KMS-11 (cell line): ENCODE data around the gene RENBP.

ENCODE experiments used
- H2AFZ ChIP-seq: fragments of 200-600 bp; sonication (generic); 2 replicates; pipeline ENCODE4 v1.6.1; 2016; ENCODE audit warnings: antibody characterized with exemption, mixed run types, low read depth
- H3K27ac ChIP-seq: fragments of 200-600 bp; sonication (generic); 2 replicates; pipeline ENCODE4 v1.6.1; 2016; ENCODE audit warnings: mild to moderate bottlenecking, mixed run types
- H3K27me3 ChIP-seq: fragments of 200-600 bp; sonication (generic); 2 replicates; pipeline ENCODE4 v1.6.1; 2017; ENCODE audit warnings: mild to moderate bottlenecking, low read depth, mixed run types, moderate library complexity; ENCODE audit not compliant: insufficient read depth
- H3K36me3 ChIP-seq: fragments of 200-600 bp; sonication (generic); 2 replicates; pipeline ENCODE4 v1.6.1; 2017; ENCODE audit warnings: mild to moderate bottlenecking, mixed run types; ENCODE audit not compliant: insufficient read depth
- H3K4me1 ChIP-seq: fragments of 200-600 bp; sonication (generic); 2 replicates; pipeline ENCODE4 v1.6.1; 2016; ENCODE audit warnings: mild to moderate bottlenecking, low read depth, mixed run types; ENCODE audit not compliant: poor library complexity, severe bottlenecking
- H3K4me2 ChIP-seq: fragments of 200-600 bp; sonication (generic); 2 replicates; pipeline ENCODE4 v1.7.0; 2016; ENCODE audit warnings: mild to moderate bottlenecking, mixed run types
- H3K4me3 ChIP-seq: fragments of 200-600 bp; sonication (generic); IDR thresholded peaks from 2 replicates; pipeline ENCODE4 v1.6.1; 2017; ENCODE audit warnings: low read depth, low read length, mixed read lengths; ENCODE audit not compliant: insufficient read depth
- H3K79me2 ChIP-seq: fragments of 200-600 bp; sonication (generic); 2 replicates; pipeline ENCODE4 v1.6.1; 2016; ENCODE audit warnings: low read depth, mixed run types; ENCODE audit not compliant: insufficient read depth
- H3K9ac ChIP-seq: fragments of 200-600 bp; sonication (generic); 2 replicates; pipeline ENCODE4 v1.6.1; 2016; ENCODE audit warnings: mild to moderate bottlenecking, mixed run types
- H4K20me1 ChIP-seq: fragments of 200-600 bp; sonication (generic); 2 replicates; pipeline ENCODE4 v1.6.1; 2016; ENCODE audit warnings: mild to moderate bottlenecking, mixed run types; ENCODE audit not compliant: insufficient read depth
- TF ChIP-seq, protein P1 (sequence below): fragments of 200-600 bp; sonication (generic); conservative IDR thresholded peaks from 2 replicates; pipeline ENCODE4 v1.6.1; 2017; ENCODE audit warnings: low read depth, mild to moderate bottlenecking, antibody characterized with exemption, low read length, moderate library complexity, mixed read lengths

RENBP gene

DNA sequence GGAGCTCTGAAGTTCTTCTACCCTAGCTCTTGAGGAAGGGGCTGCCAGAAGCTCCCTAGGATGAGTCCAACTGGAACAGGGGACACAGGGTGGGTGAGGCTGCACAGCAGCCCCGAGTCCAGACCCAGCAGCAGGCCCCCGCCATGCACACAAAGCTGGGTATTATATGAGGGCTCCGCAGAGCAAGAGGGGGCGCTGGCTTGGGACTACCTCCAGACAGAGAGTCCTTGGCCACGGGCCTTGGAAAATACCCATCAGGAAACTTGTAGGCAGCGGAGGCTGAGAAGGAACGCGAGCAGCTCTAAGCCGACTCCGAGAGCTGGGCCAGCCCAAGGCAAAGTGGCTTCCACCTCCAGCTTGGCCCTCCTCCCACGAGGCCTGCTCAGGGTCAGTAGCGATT is 19.1 kb upstream of the RENBP start:
- Histone ChIP-seq H4K20me1 (no peaks in the 10 kb centered on the region), H3K4me2 (no peak overlapping the region), H3K27ac (no peak overlapping the region), H3K4me3 (no peak overlapping the region), H3K36me3 (peaks cover 3% of the 10 kb centered on the region; the same call in 1 of the 2 replicates), H3K79me2 (peaks cover 60% of the 10 kb centered on the region), H3K9ac (no peak overlapping the region), H3K27me3 (no peaks in the 10 kb centered on the region), H2AFZ (no peak overlapping the region), H3K4me1 (peaks cover 18% of the 10 kb centered on the region)
- TF ChIP-seq, protein P1, sequence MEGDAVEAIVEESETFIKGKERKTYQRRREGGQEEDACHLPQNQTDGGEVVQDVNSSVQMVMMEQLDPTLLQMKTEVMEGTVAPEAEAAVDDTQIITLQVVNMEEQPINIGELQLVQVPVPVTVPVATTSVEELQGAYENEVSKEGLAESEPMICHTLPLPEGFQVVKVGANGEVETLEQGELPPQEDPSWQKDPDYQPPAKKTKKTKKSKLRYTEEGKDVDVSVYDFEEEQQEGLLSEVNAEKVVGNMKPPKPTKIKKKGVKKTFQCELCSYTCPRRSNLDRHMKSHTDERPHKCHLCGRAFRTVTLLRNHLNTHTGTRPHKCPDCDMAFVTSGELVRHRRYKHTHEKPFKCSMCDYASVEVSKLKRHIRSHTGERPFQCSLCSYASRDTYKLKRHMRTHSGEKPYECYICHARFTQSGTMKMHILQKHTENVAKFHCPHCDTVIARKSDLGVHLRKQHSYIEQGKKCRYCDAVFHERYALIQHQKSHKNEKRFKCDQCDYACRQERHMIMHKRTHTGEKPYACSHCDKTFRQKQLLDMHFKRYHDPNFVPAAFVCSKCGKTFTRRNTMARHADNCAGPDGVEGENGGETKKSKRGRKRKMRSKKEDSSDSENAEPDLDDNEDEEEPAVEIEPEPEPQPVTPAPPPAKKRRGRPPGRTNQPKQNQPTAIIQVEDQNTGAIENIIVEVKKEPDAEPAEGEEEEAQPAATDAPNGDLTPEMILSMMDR: no peak

DNA sequence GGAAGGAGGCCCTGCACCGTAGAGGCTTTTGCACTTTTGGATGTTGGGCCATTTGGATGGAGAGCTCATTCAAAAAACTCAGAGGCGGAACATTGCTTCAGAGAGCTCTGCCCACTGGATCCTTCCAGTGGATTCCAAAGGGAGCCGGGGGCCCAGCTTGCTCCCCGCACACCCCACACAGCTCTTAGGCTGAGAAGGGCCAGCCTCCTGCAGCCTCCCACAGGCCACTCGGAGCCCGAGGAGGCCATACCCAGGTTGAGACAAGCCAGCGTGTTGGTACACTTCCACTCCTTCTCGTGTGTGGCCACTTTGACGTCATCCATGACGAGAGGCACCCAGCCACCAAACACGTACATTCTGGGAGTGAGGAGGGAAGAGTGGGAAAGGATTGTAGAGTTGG is 16.8 kb upstream of the RENBP start:
- Histone ChIP-seq H2AFZ (no peak overlapping the region), H3K27me3 (no peaks in the 10 kb centered on the region), H3K4me1 (no peaks in the 10 kb centered on the region), H3K4me2 (no peak overlapping the region), H3K36me3 (peaks cover 3% of the 10 kb centered on the region; the same call in 1 of the 2 replicates), H3K27ac (no peak overlapping the region), H3K4me3 (no peak overlapping the region), H3K79me2 (peaks cover 37% of the 10 kb centered on the region), H3K9ac (no peak overlapping the region), H4K20me1 (no peaks in the 10 kb centered on the region)
- TF ChIP-seq, protein P1: no peak

DNA sequence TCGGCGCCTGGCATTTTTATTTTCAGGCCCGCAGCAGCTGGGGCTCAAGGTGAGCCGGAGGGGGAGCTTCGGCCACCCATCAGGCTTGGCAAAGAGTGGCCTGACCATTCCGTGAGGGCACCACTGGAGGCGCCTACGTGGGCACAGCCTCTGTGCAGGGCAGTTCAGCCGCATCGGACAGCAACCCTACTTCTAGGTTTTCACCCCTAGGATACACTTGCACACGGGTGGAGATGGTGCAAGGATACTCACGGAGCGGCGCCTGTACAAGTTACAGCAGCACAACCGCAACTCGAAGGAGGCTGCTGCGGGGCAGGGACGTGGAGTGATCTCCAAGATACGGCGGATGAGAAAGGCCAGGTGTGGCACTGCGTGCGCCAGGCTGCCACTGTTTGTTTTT is 16.3 kb upstream of the RENBP start:
- Histone ChIP-seq H3K4me2 (no peak overlapping the region), H3K27me3 (no peaks in the 10 kb centered on the region), H3K36me3 (peaks cover 3% of the 10 kb centered on the region; the same call in 1 of the 2 replicates), H3K9ac (no peak overlapping the region), H3K27ac (no peak overlapping the region), H3K4me1 (no peaks in the 10 kb centered on the region), H2AFZ (no peak overlapping the region), H3K79me2 (peaks cover 32% of the 10 kb centered on the region), H4K20me1 (no peaks in the 10 kb centered on the region), H3K4me3 (no peak overlapping the region)
- TF ChIP-seq, protein P1: no peak

GRCh38 chrX:153960077-153960476 is 15.6 kb upstream of the RENBP start:
- H3K27me3 ChIP-seq: no peaks in the 10 kb centered on the region
- H2AFZ ChIP-seq: no peak overlapping the region
- TF ChIP-seq, protein P1: no peak
- no peak overlapping the region for H3K27ac ChIP-seq
- H3K4me2 ChIP-seq: no peak overlapping the region
- H3K79me2 ChIP-seq: peaks cover 25% of the 10 kb centered on the region
- no peak overlapping the region for H3K9ac ChIP-seq
- no peak overlapping the region for H3K4me3 ChIP-seq
- H3K36me3 ChIP-seq: peaks cover 3% of the 10 kb centered on the region; the same call in 1 of the 2 replicates
- no peaks in the 10 kb centered on the region for H3K4me1 ChIP-seq
- H4K20me1 ChIP-seq: no peaks in the 10 kb centered on the region

- Histone ChIP-seq H3K79me2 (peaks cover 21% of the 10 kb centered on the region; the same call in 1 of the 2 replicates), H3K4me2 (no peak overlapping the region), H3K27ac (no peak overlapping the region), H3K9ac (no peak overlapping the region), H2AFZ (no peak overlapping the region), H3K4me3 (no peak overlapping the region), H3K4me1 (no peaks in the 10 kb centered on the region), H3K27me3 (no peaks in the 10 kb centered on the region), H3K36me3 (peaks cover 3% of the 10 kb centered on the region; the same call in 1 of the 2 replicates), H4K20me1 (no peaks in the 10 kb centered on the region)
- TF ChIP-seq, protein P1: no peak
These were observed 15.2 kb upstream of the RENBP start for GRCh38 chrX:153959649-153960048.
